MM.1S (cell line): ENCODE data around the gene KCND2.

Source experiments
- CTCF ChIP-seq: fragments of 300-600 bp; sonication (generic); IDR thresholded peaks from 2 replicates; pipeline ENCODE4 v1.5.1; 2016; ENCODE audit warnings: antibody characterized with exemption, low read length, mixed read lengths
- EZH2 ChIP-seq: fragments of 300-600 bp; sonication (generic); optimal IDR thresholded peaks from 2 replicates; pipeline ENCODE3; 2017; ENCODE audit warnings: low read depth, mild to moderate bottlenecking, antibody characterized with exemption, low read length, mixed read lengths

- no peak for TF ChIP-seq CTCF
- no peak for TF ChIP-seq EZH2
Observed at GRCh38 chr7:120785095-120785494, 512.1 kb downstream of the KCND2 start.
